Thymus (tissue), 11 donors: ENCODE data around the gene BDH1. TPM values are rescaled to one million over a fixed set of nuclear protein-coding genes. Genes with fewer than 3 reads are reported as not detected.
"Not testable (repeated sequence)": the region's sequence is repeated elsewhere in the genome, so short reads cannot be mapped to it uniquely, and the experiment has no call there.

ENCODE experiments used
- DNase-seq, 9 donors: peaks; one replicate each; pipeline ENCODE4 v3.0.0-alpha.2; 2013; ENCODE audit warnings: low spot score in 9 of 9, low read depth in 6 of 9, missing footprints in 1 of 9
- H3K27ac ChIP-seq, 2 donors: one replicate each; pipeline ENCODE4 v1.5.1; 2013; ENCODE audit warnings: control low read depth in 1 of 2, low read depth in 1 of 2, low read length in 1 of 2, mild to moderate bottlenecking in 1 of 2, moderate library complexity in 1 of 2
- H3K27me3 ChIP-seq, 2 donors: one replicate each; pipeline ENCODE4 v1.5.1; 2013; ENCODE audit warnings: low read length in 1 of 2; ENCODE audit not compliant: control insufficient read depth in 2 of 2, insufficient read depth in 1 of 2
- H3K36me3 ChIP-seq, 2 donors: one replicate each; pipeline ENCODE4 v1.5.1; 2013; ENCODE audit warnings: low read length in 1 of 2, mild to moderate bottlenecking in 1 of 2, moderate library complexity in 1 of 2; ENCODE audit not compliant: control insufficient read depth in 2 of 2, insufficient read depth in 2 of 2
- H3K4me1 ChIP-seq, 2 donors: one replicate each; pipeline ENCODE4 v1.5.1; 2013; ENCODE audit warnings: low read length in 2 of 2; ENCODE audit not compliant: control insufficient read depth in 2 of 2, insufficient read depth in 2 of 2
- H3K4me3 ChIP-seq, 2 donors: one replicate each; pipeline ENCODE4 v1.5.1; 2013; ENCODE audit warnings: low read length in 2 of 2, control low read depth in 1 of 2, mild to moderate bottlenecking in 1 of 2
- H3K9me3 ChIP-seq, 2 donors: one replicate each; pipeline ENCODE4 v1.5.1; 2013; ENCODE audit warnings: low read length in 1 of 2, mild to moderate bottlenecking in 1 of 2; ENCODE audit not compliant: control insufficient read depth in 2 of 2, insufficient read depth in 1 of 2
- WGBS: extraction: QIAGEN DNeasy Blood & Tissue Kit; methylation state at CpG from one replicate; pipeline ENCODE4 v1.1.7; 2013; 5-methylcytosine and 5-hydroxymethylcytosine counted together
- polyA plus RNA-seq: library from polyadenylated mRNA; stranded (reverse); fragments of 200-250 nt; gene quantifications from one replicate; pipeline ENCODE4 v1.2.3, GENCODE V29; 2013
- total RNA-seq: library from RNA; stranded (reverse); fragments of 120-200 nt; gene quantifications from one replicate; pipeline ENCODE4 v1.2.4, GENCODE V29; 2013
- donor health status: healthy.

BDH1 gene
- total and polyA plus RNA-seq, 2 donors, result 13.2 to 25.1 TPM

DNA sequence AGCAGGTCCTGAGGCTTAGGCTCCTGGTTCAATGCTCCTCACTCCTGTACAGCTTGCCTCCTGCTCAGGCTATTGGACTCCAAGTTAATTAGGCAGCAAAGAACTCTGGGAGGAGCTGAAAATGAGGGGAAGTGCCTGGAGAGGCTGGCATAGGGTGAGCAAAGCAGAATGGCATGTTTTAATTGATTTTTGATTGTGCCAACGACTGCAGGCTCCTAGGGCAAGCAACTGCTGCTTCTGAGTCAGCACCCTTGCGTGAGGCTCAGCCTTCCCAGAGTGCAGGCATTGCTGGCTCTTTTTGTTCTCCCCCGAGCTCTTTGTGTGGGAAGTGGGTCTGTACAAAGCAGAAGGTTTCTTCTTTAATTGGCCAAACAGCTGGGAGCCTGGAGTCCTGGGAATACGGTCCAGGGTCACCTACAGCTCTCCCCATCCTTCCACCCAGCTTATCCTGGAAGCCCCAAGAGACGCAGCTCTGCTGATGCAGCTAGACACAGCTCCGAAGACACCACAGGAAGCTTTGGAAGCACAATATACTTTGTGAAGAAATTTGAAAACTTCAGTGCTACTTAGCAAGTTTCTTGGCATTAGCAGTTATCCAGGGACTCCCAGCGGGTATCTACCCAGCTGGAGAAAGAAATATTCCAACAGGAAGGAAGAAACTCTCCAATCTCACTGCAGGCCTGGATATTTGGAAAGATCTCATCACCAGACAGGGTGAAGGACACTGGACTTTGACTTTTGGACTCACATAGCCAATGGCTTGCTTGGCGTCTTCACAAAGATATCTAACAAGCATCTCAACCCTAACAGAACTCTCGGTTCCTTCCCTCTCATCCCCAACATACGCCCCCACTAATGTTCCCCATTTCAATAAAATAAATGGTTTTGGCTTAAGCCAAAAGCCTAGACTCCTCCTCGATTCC, 76.8 kb downstream of the BDH1 start:
- Histone ChIP-seq H3K4me3 (no peak overlapping the region), H3K36me3 (no peaks in the 10 kb centered on the region), H3K9me3 (no peaks in the 10 kb centered on the region), H3K4me1 (no peaks in the 10 kb centered on the region), H3K27ac (no peak overlapping the region), H3K27me3 (peaks cover 0 to 4% of the 10 kb centered on the region in 2 donors)
- WGBS, result 92% methylated on average over 11 of the region's 11 CpGs
- no peak for DNase-seq

DNA sequence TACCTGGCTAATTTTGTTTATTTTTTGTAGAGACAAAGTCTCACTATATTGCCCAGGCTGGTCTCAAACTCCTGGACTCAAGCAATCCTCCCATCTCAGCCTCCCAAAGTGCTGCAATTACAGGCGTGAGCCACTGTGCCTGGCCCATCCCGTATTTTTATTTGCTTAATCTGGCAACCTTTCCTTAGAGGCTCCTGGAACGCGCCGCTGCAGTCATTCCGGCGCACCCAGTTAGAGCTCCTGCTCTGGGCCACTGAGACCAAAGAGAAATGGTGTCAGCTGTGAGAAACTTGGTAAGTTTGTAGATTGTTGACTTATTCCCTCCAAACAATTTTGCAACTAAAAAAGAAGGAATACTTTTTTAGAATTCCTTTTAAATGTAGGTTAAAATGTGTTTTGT, 78.0 kb downstream of the BDH1 start:
- not testable (repeated sequence) for H3K4me3 ChIP-seq, H3K4me1 ChIP-seq, H3K9me3 ChIP-seq, H3K36me3 ChIP-seq, DNase-seq, H3K27ac ChIP-seq, H3K27me3 ChIP-seq
- 98% methylated on average over 7 of the region's 7 CpGs for WGBS

DNA sequence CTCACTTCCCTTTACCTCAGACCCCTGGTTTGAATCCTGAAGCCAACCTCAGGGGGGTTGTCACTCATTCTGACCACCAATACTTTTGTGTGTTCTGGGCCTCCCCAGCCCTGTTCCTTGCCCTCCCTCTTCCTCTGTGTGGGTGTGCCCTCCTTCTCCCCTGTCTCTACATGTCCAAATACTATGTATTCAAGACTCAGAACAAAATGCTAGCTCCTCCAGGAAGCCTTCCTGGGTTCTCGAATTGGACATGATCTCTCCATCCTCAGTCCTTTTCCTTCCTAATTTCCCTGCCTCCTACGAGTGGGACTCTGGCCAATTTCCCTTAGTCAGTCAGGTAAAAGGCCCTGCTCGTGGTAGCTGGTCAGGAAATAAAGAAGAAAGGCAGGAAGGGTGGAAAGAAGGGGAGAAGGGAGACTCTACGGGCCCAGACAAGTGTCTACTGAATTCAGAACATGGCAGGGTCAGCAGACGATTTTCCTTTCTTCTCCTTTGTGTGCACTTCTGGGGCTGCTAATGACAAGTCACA, 79.7 kb downstream of the BDH1 start:
- Histone ChIP-seq H3K4me1 (no peaks in the 10 kb centered on the region), H3K9me3 (no peaks in the 10 kb centered on the region), H3K36me3 (no peaks in the 10 kb centered on the region), H3K27ac (no peak overlapping the region), H3K27me3 (peaks cover 0 to 6% of the 10 kb centered on the region in 2 donors), H3K4me3 (no peak overlapping the region)
- WGBS, result 58% methylated on average over 5 of the region's 5 CpGs
- no peak for DNase-seq

DNA sequence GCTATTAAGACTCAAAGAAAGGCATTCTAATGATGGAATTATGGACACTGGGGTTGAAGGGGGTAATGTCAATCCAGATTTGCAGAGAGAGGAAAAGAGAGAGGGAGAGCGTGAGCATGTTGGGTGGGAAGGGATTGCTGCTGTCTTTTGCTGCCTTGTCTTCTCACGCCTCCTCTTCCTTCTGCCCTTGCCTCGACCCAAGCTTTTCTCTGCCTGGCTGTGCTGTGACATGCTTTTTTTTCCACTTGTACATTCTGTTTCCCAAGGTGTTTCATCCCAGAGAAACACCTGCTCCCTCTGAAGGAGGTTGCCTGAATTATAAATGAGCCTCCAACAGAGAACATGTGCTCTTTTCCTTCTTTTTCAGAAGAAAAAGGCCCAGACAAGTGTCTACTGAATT, 80.3 kb downstream of the BDH1 start:
- Histone ChIP-seq H3K9me3 (no peaks in the 10 kb centered on the region), H3K4me1 (no peaks in the 10 kb centered on the region), H3K36me3 (no peaks in the 10 kb centered on the region), H3K27me3 (peaks cover 0 to 6% of the 10 kb centered on the region in 2 donors), H3K27ac (no peak overlapping the region), H3K4me3 (no peak overlapping the region)
- WGBS, result 94% methylated on average over 3 of the region's 3 CpGs
- no peak for DNase-seq

DNA sequence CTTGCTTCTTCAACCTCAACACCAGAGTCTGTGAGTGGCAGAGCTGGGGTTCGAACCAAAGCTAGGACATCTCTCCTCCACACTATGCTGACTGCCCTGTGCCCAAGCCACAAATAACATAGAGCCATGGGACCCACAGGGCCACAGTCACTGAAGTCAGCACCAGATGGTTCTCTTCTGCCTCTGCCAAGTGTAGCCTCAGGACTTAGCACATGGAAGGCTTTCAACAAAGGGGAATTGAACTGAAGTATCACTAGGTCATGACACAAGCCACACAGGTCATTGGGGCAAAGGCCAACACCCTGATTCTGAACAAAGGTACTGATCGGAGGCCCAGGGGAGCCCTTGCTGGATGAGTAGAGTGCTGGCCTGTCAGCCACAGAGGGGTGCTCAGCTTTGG, 83.6 kb downstream of the BDH1 start:
- 96% methylated on average over 2 of the region's 2 CpGs for WGBS
- no peaks in the 10 kb centered on the region for H3K4me1 ChIP-seq
- H3K27me3 ChIP-seq, result peaks cover 0 to 17% of the 10 kb centered on the region in 2 donors
- no peaks in the 10 kb centered on the region for H3K36me3 ChIP-seq
- no peaks in the 10 kb centered on the region for H3K9me3 ChIP-seq
- H3K4me3 ChIP-seq, result no peak overlapping the region
- no peak overlapping the region for H3K27ac ChIP-seq
- DNase-seq, result no peak

DNA sequence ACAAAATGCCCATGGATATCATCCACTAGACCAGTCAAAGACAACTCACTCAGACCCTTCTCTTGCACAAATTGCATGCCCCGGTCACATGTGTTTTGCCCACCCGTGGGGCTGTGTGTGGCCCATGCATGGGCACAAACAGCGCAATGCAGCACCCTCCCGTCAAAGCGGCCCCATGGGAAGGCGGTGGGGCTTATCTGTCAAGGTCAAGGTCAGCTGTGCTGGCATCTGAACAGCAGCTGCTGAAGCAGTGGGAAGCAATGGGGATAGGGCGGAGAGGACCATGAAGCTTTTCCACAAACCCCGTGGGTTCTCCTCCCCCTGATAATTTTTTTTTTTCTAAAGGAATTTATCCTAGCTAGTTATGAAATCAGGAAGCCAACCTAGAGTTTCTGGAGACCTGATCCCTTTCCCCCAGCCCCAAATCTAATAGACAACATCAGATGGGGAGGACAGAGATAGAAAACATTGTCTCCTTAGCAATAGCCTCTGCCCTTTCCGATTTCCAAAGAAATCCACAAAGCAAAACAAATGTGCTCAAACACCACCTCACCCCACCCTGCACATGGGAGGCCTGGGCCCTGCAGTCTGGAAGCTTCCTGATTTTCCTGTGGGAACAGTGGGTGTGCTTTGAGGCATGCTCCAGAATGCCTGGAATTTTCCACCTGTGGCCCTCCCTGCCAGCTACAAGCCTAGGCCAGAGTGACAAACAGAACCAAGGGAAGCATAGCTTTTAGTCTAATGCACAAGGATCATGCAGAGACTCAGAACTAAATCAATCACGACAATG, 84.4 kb downstream of the BDH1 start:
- H3K36me3 ChIP-seq, result no peaks in the 10 kb centered on the region
- no peaks in the 10 kb centered on the region for H3K4me1 ChIP-seq
- H3K4me3 ChIP-seq, result no peak overlapping the region
- no peaks in the 10 kb centered on the region for H3K9me3 ChIP-seq
- H3K27me3 ChIP-seq, result peaks cover 0 to 24% of the 10 kb centered on the region in 2 donors
- no peak overlapping the region for H3K27ac ChIP-seq
- 96% methylated on average over 10 of the region's 10 CpGs for WGBS
- DNase-seq, result no peak

DNA sequence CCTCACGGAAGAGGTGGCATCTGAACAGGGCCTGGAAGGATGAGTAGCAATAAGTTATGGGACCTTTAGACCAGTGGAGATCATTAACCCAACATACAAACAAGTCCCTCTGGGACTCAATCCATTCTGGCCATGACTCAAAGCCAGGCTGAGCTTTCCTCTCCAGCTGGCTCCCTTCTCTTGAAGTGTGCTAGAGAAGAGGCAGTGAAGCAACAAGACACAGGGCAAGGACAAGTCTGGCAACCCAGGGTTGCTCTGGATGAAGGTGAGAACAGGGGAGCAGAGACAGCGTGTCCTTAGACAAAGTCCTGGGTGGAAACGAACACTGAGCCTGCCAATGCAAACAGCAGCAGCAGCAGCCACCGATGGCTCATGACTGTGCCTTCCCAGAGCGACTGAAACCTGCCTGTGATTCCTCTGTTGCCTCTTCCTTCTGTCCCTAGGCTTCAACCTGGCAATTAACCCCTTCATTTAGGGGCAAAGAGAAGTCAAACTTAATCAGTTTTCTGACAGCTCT, 86.8 kb downstream of the BDH1 start:
- H3K9me3 ChIP-seq, result no peaks in the 10 kb centered on the region
- WGBS, result 78% methylated on average over 5 of the region's 5 CpGs
- no peak overlapping the region for H3K4me3 ChIP-seq
- no peaks in the 10 kb centered on the region for H3K36me3 ChIP-seq
- no peaks in the 10 kb centered on the region for H3K4me1 ChIP-seq
- peaks cover 0 to 40% of the 10 kb centered on the region in 2 donors for H3K27me3 ChIP-seq
- no peak overlapping the region for H3K27ac ChIP-seq
- no peak for DNase-seq

DNA sequence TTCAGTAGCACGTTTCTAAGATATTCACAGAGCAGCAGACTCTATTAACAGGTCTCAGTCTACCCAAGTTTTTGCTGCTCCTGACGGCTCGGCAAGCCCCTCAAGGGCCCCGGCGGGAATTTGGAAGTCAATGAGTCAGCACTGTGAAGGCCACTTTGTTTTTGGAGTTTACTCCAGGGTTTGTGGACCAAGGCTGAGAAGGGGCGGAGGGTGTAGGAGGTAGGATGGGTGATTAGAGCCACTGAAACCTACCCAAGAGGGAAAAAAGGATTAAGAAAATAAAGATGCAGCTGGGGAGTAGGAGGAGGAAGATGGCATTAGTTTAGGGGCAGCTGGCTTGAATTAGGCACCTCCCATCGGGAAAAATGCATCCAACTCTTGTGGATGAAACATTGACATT, 87.6 kb downstream of the BDH1 start:
- no peak for DNase-seq
- H3K9me3 ChIP-seq, result no peaks in the 10 kb centered on the region
- no peaks in the 10 kb centered on the region for H3K36me3 ChIP-seq
- no peaks in the 10 kb centered on the region for H3K4me1 ChIP-seq
- no peak overlapping the region for H3K27ac ChIP-seq
- peaks cover 0 to 40% of the 10 kb centered on the region in 2 donors for H3K27me3 ChIP-seq
- WGBS, result 93% methylated on average over 7 of the region's 7 CpGs
- no peak overlapping the region for H3K4me3 ChIP-seq
